HepG2 (cell line): Measurements from ENCODE around the gene NTMT1. TPM values are rescaled to one million over a fixed set of nuclear protein-coding genes. Genes with fewer than 3 reads are reported as not detected.

Experiments used
- CEBPG ChIP-seq: IDR thresholded peaks from 2 replicates; pipeline ENCODE4 v1.6.1; 2016
- E2F5 ChIP-seq: sonication (generic); formaldehyde crosslinking; conservative IDR thresholded peaks from 2 replicates; pipeline ENCODE4 v1.4.0; 2020; ENCODE audit warnings: missing genetic modification reagents
- ETV5 ChIP-seq: IDR thresholded peaks from 2 replicates; pipeline ENCODE4 v1.6.1; 2018; ENCODE audit warnings: missing biosample characterization, missing genetic modification reagents, inconsistent platforms, borderline replicate concordance
- FOXA3 ChIP-seq: IDR thresholded peaks from 2 replicates; pipeline ENCODE4 v1.6.1; 2016; ENCODE audit warnings: missing genetic modification reagents, missing compliant biosample characterization
- FOXJ3 ChIP-seq: sonication (generic); formaldehyde crosslinking; IDR thresholded peaks from 2 replicates; pipeline ENCODE4 v1.4.0; 2020; ENCODE audit warnings: missing genetic modification reagents, mild to moderate bottlenecking, borderline replicate concordance
- FOXP1 ChIP-seq, 2 experiments: fragments of 450-650 bp in 1 of 2; IDR thresholded peaks; 2 replicates each; pipeline ENCODE4 v1.6.1; 2017 to 2018; ENCODE audit warnings: antibody characterized with exemption in 1 of 2
- GABPB1 ChIP-seq: IDR thresholded peaks from 2 replicates; pipeline ENCODE4 v1.6.1; 2016; ENCODE audit warnings: mild to moderate bottlenecking, missing genetic modification reagents, moderate library complexity, missing compliant biosample characterization
- GATAD2A ChIP-seq: IDR thresholded peaks from 2 replicates; pipeline ENCODE4 v1.6.1; 2016
- HNRNPLL ChIP-seq: fragments of 200-400 bp; formaldehyde crosslinking; IDR thresholded peaks from 2 replicates; pipeline ENCODE4 v1.6.1; 2017; ENCODE audit warnings: mild to moderate bottlenecking, low read depth, low read length; ENCODE audit not compliant: poor library complexity, severe bottlenecking
- KAT8 ChIP-seq: IDR thresholded peaks from 2 replicates; pipeline ENCODE4 v1.6.1; 2016; ENCODE audit warnings: missing genetic modification reagents, missing compliant biosample characterization
- MTA1 ChIP-seq: sonication (generic); formaldehyde crosslinking; IDR thresholded peaks from 2 replicates; pipeline ENCODE4 v1.4.0; 2020; ENCODE audit warnings: missing genetic modification reagents, mild to moderate bottlenecking, borderline replicate concordance
- MXD4 ChIP-seq: IDR thresholded peaks from 2 replicates; pipeline ENCODE4 v1.6.1; 2016; ENCODE audit warnings: mild to moderate bottlenecking, missing biosample characterization, missing genetic modification reagents
- NAIF1 ChIP-seq: sonication (generic); formaldehyde crosslinking; IDR thresholded peaks from 2 replicates; pipeline ENCODE4 v1.5.0; 2020; ENCODE audit warnings: mild to moderate bottlenecking, missing genetic modification reagents, borderline replicate concordance
- NFE2L1 ChIP-seq: sonication (generic); formaldehyde crosslinking; IDR thresholded peaks from 2 replicates; pipeline ENCODE4 v1.4.0; 2020; ENCODE audit warnings: missing genetic modification reagents, mild to moderate bottlenecking, borderline replicate concordance
- NR1H2 ChIP-seq: sonication (generic); formaldehyde crosslinking; IDR thresholded peaks from 2 replicates; pipeline ENCODE4 v1.8.1; 2022; ENCODE audit warnings: low read depth, missing genetic modification reagents, borderline replicate concordance
- NR2C2 ChIP-seq: sonication (generic); formaldehyde crosslinking; IDR thresholded peaks from 2 replicates; pipeline ENCODE4 v1.4.0; 2020; ENCODE audit warnings: missing genetic modification reagents, mild to moderate bottlenecking, moderate library complexity, borderline replicate concordance
- POLR2AphosphoS5 ChIP-seq: IDR thresholded peaks from 2 replicates; pipeline ENCODE4 v1.6.1; 2012; ENCODE audit warnings: low read depth, low read length
- RARA ChIP-seq: IDR thresholded peaks from 2 replicates; pipeline ENCODE4 v1.6.1; 2016; ENCODE audit warnings: missing genetic modification reagents, missing compliant biosample characterization
- SIN3A ChIP-seq: IDR thresholded peaks from 2 replicates; pipeline ENCODE4 v1.6.1; 2011; ENCODE audit warnings: low read depth, mild to moderate bottlenecking, control low read depth, low read length, borderline replicate concordance
- SIX4 ChIP-seq: sonication (generic); formaldehyde crosslinking; IDR thresholded peaks from 2 replicates; pipeline ENCODE4 v1.4.0; 2020; ENCODE audit warnings: missing genetic modification reagents
- SMAD3 ChIP-seq: sonication (generic); formaldehyde crosslinking; IDR thresholded peaks from 2 replicates; pipeline ENCODE4 v1.4.0; 2020; ENCODE audit warnings: missing genetic modification reagents
- SRSF1 ChIP-seq: fragments of 200-400 bp; formaldehyde crosslinking; optimal IDR thresholded peaks from 2 replicates; pipeline ENCODE3; 2017; ENCODE audit warnings: mild to moderate bottlenecking, low read depth, low read length, moderate library complexity
- THAP9 ChIP-seq: sonication (generic); formaldehyde crosslinking; IDR thresholded peaks from 2 replicates; pipeline ENCODE4; 2020; ENCODE audit warnings: missing genetic modification reagents, mild to moderate bottlenecking, borderline replicate concordance
- ZFP62 ChIP-seq: sonication (generic); formaldehyde crosslinking; IDR thresholded peaks from 2 replicates; pipeline ENCODE4 v1.4.0; 2020; ENCODE audit warnings: missing genetic modification reagents
- ZNF670 ChIP-seq: sonication (generic); formaldehyde crosslinking; IDR thresholded peaks from 2 replicates; pipeline ENCODE4 v1.8.0; 2022; ENCODE audit warnings: mild to moderate bottlenecking, missing genetic modification reagents, borderline replicate concordance
- ZNF772 ChIP-seq: sonication (generic); formaldehyde crosslinking; IDR thresholded peaks from 2 replicates; pipeline ENCODE4 v1.5.0; 2020; ENCODE audit warnings: mild to moderate bottlenecking, missing genetic modification reagents
- polyA plus RNA-seq, 8 experiments: library from polyadenylated mRNA; depleted of rRNA in 3 of 8; stranded (reverse) in 7 of 8; unstranded in 1 of 8; fragments of >200 nt; fragmentation: Illumina TruSeq in 4 of 8; extraction: Trizol in 4 of 8; gene quantifications; 2 replicates each; pipeline versions ENCODE4 v1.2.1 to v1.2.3, GENCODE V29; 2011 to 2016; ENCODE audit warnings: low read depth in 4 of 8, missing spikeins in 1 of 8, mixed read lengths in 1 of 8; ENCODE audit not compliant: insufficient read depth in 1 of 8
- total RNA-seq, 5 experiments: library from RNA; depleted of rRNA; stranded (reverse); fragments of >200 nt; fragmentation: Illumina TruSeq; extraction: Trizol; gene quantifications; 2 replicates each; pipeline ENCODE4 v1.2.3, GENCODE V29; 2016; ENCODE audit warnings: low read depth in 1 of 5
- TF ChIP-seq, protein P1 (sequence below): sonication (generic); formaldehyde crosslinking; IDR thresholded peaks from 2 replicates; pipeline ENCODE4 v1.8.0; 2022; ENCODE audit warnings: missing genetic modification reagents, mild to moderate bottlenecking, borderline replicate concordance

NTMT1 gene
- total and polyA plus RNA-seq, 2 of the 13 experiments (the other 11 are each of a cell fraction or from before 2014, with no cell fraction given), result 49.1 to 53.8 TPM

DNA sequence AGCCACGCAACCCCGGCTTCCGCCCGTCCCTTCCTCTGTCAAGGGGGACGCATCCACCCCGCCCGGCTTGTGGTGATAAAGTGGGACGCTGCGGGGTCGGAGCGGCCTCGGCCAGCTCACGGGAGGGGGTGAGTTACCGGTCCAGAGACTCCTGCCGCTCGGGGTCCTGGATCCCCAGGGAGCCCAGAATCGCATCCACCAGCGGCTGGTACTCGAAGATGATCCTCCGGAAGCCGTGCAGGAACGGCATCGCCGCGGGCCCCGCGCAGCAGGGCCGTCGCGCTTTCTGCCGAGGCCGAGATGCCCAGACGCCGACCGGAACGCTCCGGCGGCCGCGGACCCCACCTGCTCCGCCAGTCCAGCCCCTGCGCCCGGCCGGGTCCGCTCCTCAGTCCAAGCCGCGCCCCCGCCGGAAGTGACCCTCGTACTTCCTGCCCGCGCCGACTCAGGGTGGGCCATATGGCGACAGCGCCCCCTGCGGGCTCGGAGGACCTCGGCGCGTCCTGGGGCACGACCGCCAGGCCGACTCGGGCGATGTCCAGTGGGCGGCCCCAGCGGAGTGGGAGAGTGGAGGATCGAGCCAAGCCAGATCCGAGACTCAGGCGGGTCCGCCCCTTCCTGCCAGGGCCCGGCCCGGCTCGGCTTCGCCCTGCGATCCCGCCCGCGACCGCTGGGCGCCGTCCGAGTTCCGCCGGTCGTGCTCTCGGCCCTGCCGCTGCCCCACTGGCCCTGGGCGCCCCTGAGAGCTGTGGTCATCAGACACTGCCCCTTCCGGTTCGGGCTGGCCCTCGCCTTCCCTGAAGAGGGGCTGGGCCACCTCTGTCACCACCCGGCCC lies 16.0 kb downstream of the NTMT1 start, which contains the start of gene ASB6 (continued):
- TF ChIP-seq NFE2L1 (CRISPR knock-in tag) (no peak), NR1H2 (no peak), E2F5 (CRISPR knock-in tag) (peak; percentile 57), POLR2AphosphoS5 (peak; percentile 40; the same call in 1 of the 2 replicates), HNRNPLL (peak; percentile 58), FOXP1 (IDR thresholded peaks at IDR 0.05) (no peak), FOXP1 (CRISPR knock-in tag; IDR thresholded peaks at IDR 0.05) (no peak), GABPB1 (CRISPR knock-in tag) (peak; percentile 98), SMAD3 (peak; percentile 80), MXD4 (peak; percentile 94), KAT8 (peak; percentile 96), CEBPG (CRISPR knock-in tag) (peak; percentile 19; the same call in 1 of the 2 replicates), ZNF772 (CRISPR knock-in tag) (peak; percentile 77; the same call in 1 of the 2 replicates), ZFP62 (no peak), ZNF670 (CRISPR knock-in tag) (peak; percentile 92), FOXJ3 (CRISPR knock-in tag) (no peak), NAIF1 (CRISPR knock-in tag) (no peak), GATAD2A (CRISPR knock-in tag) (peak; percentile 68), THAP9 (peak; percentile 63; the same call in 1 of the 2 replicates), RARA (CRISPR knock-in tag) (peak; percentile 50; the same call in 1 of the 2 replicates), SIX4 (CRISPR knock-in tag) (no peak; the same call in 1 of the 2 replicates), SIN3A (no peak), FOXA3 (CRISPR knock-in tag) (peak; percentile 72), NR2C2 (CRISPR knock-in tag) (peak; percentile 88), ETV5 (CRISPR knock-in tag) (peak; percentile 86), SRSF1 (peak; percentile 75), MTA1 (peak; percentile 77)
- TF ChIP-seq, protein P1, sequence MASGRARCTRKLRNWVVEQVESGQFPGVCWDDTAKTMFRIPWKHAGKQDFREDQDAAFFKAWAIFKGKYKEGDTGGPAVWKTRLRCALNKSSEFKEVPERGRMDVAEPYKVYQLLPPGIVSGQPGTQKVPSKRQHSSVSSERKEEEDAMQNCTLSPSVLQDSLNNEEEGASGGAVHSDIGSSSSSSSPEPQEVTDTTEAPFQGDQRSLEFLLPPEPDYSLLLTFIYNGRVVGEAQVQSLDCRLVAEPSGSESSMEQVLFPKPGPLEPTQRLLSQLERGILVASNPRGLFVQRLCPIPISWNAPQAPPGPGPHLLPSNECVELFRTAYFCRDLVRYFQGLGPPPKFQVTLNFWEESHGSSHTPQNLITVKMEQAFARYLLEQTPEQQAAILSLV (CRISPR knock-in tag), result peak; percentile 95
